HG03196 (cell line): Measurements from ENCODE around the gene LRRC26.
"Not testable (repeated sequence)": the region's sequence is repeated elsewhere in the genome, so short reads cannot be mapped to it uniquely, and the experiment has no call there.

Source experiments
- ATAC-seq: cut with Tn5 transposase; IDR thresholded peaks from one replicate; pipeline ENCODE4 v1.9.1; 2021; ENCODE audit not compliant: unreplicated experiment

Gene LRRC26

GRCh38 chr9:137121927-137122795 lies 47.7 kb downstream of the LRRC26 start:
- ATAC-seq, result not testable (repeated sequence)
